Measurements from ENCODE around the gene ABCC3. TPM values are rescaled to one million over a fixed set of nuclear protein-coding genes. Genes with fewer than 3 reads are reported as not detected.

ABCC3 gene
- total and polyA plus RNA-seq, 9 of the 15 experiments (the other 6 are each of a cell fraction or from before 2014, with no cell fraction given): 0.03 to 1.6 (median 0.42) TPM; not detected in 5

DNA sequence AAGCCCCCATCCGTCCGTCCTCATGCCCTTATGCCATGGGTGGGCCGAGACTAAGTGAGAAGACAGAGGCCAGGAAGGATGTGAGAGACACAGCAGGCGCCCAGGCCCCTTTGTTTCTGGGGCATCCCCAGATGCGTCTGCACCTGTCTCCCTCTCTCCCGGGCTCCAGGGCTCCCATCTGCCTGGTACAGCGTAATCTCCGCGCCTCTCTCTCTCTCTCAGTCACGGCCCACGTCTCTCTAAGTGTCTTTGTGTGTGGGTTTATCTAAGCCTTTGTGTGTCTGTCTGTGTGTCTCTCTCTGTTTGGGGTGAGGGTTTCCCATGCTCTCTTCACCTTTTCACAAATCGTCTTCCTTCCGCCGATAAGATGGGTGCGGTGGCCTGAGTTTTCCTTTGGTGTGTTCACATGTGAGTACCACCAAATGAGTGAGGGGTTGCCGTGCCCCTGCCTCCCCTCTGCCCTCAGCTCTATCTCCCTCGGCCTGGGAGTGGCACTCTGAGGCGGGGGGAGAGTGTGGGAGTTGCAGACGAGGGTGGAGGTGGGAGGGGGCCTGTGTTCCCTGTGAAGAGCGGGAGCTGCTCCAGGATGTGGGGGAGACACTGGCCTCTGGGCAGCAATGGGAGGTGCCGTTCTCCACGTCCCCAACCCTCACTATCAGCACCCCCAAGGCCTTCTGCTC lies 25.8 kb upstream of the ABCC3 start:
- no peak for FAIRE-seq

More for the DNA sequence above, 25.8 kb upstream of the ABCC3 start:
- no peak overlapping the region; a peak in 1 of 4 replicates for H3K9ac ChIP-seq (ENCODE audit: insufficient read depth in 1 of 2, low read depth in 2 of 2, low read length in 2 of 2)
- H3K27ac ChIP-seq (ENCODE audit: extremely low read depth, low read depth, low read length): no peak overlapping the region
- H3K36me3 ChIP-seq (ENCODE audit: control insufficient read depth, insufficient read depth, low read length): no peaks in the 10 kb centered on the region
- BruUV-seq (replicated peaks): no TSS peak
- H3K27me3 ChIP-seq (ENCODE audit: control insufficient read depth in 2 of 2, insufficient read depth in 2 of 2, low read length in 2 of 2): peaks cover 44 to 90% of the 10 kb centered on the region in 2 experiments
- in situ Hi-C loops (cut with MboI) (no loop called here), intact Hi-C loops (cut with micrococcal nuclease) (no loop called here)
- no peak overlapping the region for H2AFZ ChIP-seq (ENCODE audit: low read depth, low read length)
- no peak for ATAC-seq
- no peak for DNase-seq (ENCODE audit: extremely low read depth in 1 of 4, low spot score in 3 of 4)
- H3K9me3 ChIP-seq (replicated peaks; ENCODE audit: control insufficient read depth, insufficient read depth, low read depth, low read length): no peaks in the 10 kb centered on the region
- peaks cover 9% of the 10 kb centered on the region; the same call in 1 of the 2 replicates for H4K20me1 ChIP-seq (replicated peaks; ENCODE audit: control insufficient read depth, insufficient read depth, low read length)
- no peaks in the 10 kb centered on the region for H3K79me2 ChIP-seq (ENCODE audit: control insufficient read depth, insufficient read depth, low read length)
- 2% methylated on average over 21 of the region's 22 CpGs for WGBS (ENCODE audit: insufficient coverage, low coverage, missing lambda C conversion rate)
- no peak overlapping the region for H3K4me2 ChIP-seq (ENCODE audit: insufficient read depth, low read length)
- TF ChIP-seq, protein P1, sequence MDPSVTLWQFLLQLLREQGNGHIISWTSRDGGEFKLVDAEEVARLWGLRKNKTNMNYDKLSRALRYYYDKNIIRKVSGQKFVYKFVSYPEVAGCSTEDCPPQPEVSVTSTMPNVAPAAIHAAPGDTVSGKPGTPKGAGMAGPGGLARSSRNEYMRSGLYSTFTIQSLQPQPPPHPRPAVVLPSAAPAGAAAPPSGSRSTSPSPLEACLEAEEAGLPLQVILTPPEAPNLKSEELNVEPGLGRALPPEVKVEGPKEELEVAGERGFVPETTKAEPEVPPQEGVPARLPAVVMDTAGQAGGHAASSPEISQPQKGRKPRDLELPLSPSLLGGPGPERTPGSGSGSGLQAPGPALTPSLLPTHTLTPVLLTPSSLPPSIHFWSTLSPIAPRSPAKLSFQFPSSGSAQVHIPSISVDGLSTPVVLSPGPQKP (CRISPR knock-in tag; IDR thresholded peaks at IDR 0.05): no peak
- H3K4me1 ChIP-seq (replicated peaks in 1 of 2; ENCODE audit: control insufficient read depth in 2 of 2, insufficient read depth in 2 of 2, low read length in 2 of 2): peaks cover 4 to 24% of the 10 kb centered on the region in 2 experiments; a peak in 3 of 5 replicates
- H3K9me1 ChIP-seq (ENCODE audit: control insufficient read depth, insufficient read depth, low read length): no peaks in the 10 kb centered on the region
- ChIA-PET CTCF (ENCODE audit: low intra/inter-chr PET ratio) (no interaction called here), POLR2A (interaction anchor here (1.2 kb wide), 1 partner anchor 9 kb away, joined by 3 read pairs; no protein-coding TSS in a partner anchor)
- H3K4me3 ChIP-seq: no peak overlapping the region
